Naive thymus-derived CD8-positive, alpha-beta T cell (primary cell): ENCODE results near the gene PBX3. TPM values are rescaled to one million over a fixed set of nuclear protein-coding genes. Genes with fewer than 3 reads are reported as not detected.
A peak's percentile ranks its signal among the peaks of the same experiment; 100 is the strongest.

Source experiments
- ATAC-seq, 2 donors: fragments of 150-1000 bp; cut with Tn5 transposase in 1 of 2; sonication (Bioruptor Pico), chemical (Tn5 transposase) in 1 of 2; 1 replicate in 1 of 2; 2 replicates in 1 of 2; pipeline ENCODE4 v1.10.0; 2021; ENCODE audit warnings: mild to moderate bottlenecking in 2 of 2, moderate library complexity in 2 of 2
- POLR2A ChIA-PET: fragments of 350-600 bp; sonication (Branson Sonifier 250); formaldehyde crosslinking; loops from one replicate; lab custom pipeline; 2021; ENCODE audit warnings: antibody characterized with exemption; lab: Charles Lee
- DNase-seq, 10 donors: peaks; one replicate each; pipeline versions ENCODE4 v3.0.0 to v3.0.0-alpha.2; 2020 to 2022
- H3K27ac Mint-ChIP-seq, 10 donors: one replicate each; pipeline ENCODE4 v1.8.0; 2020 to 2022; ENCODE audit warnings: mild to moderate bottlenecking in 10 of 10, mixed read lengths in 10 of 10, moderate library complexity in 4 of 10, inconsistent platforms in 1 of 10
- H3K27me3 Mint-ChIP-seq, 5 donors: one replicate each; pipeline ENCODE4 v1.8.0; 2021 to 2022; ENCODE audit warnings: mixed read lengths in 5 of 5
- H3K36me3 Mint-ChIP-seq, 3 donors: one replicate each; pipeline ENCODE4 v1.8.0; 2020 to 2022; ENCODE audit warnings: mixed read lengths in 3 of 3, mild to moderate bottlenecking in 2 of 3, inconsistent platforms in 1 of 3
- H3K4me1 Mint-ChIP-seq, 4 donors: one replicate each; pipeline ENCODE4 v1.8.0; 2021 to 2022; ENCODE audit warnings: mixed read lengths in 4 of 4
- H3K4me3 Mint-ChIP-seq, 10 donors: one replicate each; pipeline ENCODE4 v1.8.0; 2020 to 2022; ENCODE audit warnings: mild to moderate bottlenecking in 10 of 10, mixed read lengths in 10 of 10, moderate library complexity in 6 of 10, inconsistent platforms in 1 of 10
- H3K9me3 Mint-ChIP-seq, 9 donors: one replicate each; pipeline ENCODE4 v1.8.0; 2020 to 2022; ENCODE audit warnings: mixed read lengths in 9 of 9, mild to moderate bottlenecking in 3 of 9, inconsistent platforms in 1 of 9, moderate library complexity in 1 of 9
- polyA plus RNA-seq, 3 donors: library from polyadenylated mRNA; unstranded; fragments of 300-500 nt; fragmentation: Illumina TruSeq; gene quantifications; one replicate each; pipeline ENCODE4 v1.2.3, GENCODE V29; 2021
- total RNA-seq, 8 experiments: library from RNA in 2 of 8; stranded (reverse) in 2 of 8; gene quantifications; one replicate each; pipeline ENCODE4 v1.2.3 and lab custom pipeline; 2021 to 2026

The PBX3 gene
- total and polyA plus RNA-seq, 5 experiments from 2014 or later, result 2.9 to 27.5 (median 4.2) TPM

DNA sequence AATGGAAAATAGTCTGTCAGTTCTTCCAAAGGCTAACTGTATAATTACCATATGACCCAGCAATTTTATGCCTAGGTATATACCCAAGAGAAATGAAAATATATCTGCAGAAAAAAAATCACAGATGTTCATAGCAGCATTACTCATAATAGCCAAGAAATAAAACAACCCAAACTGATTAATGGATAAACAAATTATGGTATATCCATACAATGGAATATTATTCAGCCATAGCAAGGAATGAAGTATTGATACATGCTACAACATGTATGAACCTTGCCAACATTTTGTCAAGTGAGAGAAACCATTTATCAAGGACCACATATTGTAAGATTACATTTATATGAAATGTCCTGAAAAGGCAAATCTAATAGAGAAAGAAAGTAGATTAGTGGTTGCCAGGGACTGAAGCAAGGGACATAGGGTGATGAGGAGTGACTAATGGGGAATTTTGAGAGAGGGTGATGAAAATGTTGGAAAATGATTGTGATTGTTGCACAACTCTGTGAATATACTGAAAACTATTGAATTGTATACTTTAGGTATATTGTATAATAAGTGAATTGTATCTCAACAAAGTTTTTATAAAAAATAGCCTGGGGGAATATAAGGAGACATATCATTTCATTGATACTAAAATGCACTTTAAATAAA, 114.4 kb downstream of the PBX3 start:
- Mint-ChIP-seq H3K9me3 (peaks cover 0 to 12% (median 0%) of the 10 kb centered on the region in 9 donors), H3K4me3 (no peak overlapping the region), H3K27me3 (no peaks in the 10 kb centered on the region), H3K27ac (no peak overlapping the region), H3K36me3 (peaks cover 0 to 19% (median 6%) of the 10 kb centered on the region in 3 donors), H3K4me1 (peaks cover 0 to 6% (median 1%) of the 10 kb centered on the region in 4 donors)
- DNase-seq (no peak), ATAC-seq (no peak)
- POLR2A ChIA-PET, result no interaction called here

DNA sequence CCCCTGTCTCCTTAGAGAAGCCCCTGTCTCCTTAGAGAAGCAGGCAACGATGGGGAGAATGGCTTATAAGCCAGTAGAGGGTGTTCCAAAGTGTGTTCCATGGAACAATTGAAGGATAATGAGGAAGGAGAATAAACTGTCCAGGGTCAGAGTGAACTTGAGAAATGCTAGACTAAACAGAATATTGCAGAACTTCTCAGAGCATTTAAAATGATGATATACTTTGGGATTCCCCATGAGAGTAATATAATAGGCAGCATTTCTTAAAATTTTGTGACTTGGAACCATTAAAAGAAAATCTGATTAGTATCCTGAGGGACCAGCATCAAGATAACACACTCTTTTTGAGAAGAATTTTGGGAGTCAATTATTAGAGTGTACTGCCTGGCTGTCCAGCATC, 116.8 kb downstream of the PBX3 start:
- ATAC-seq, result no peak
- H3K9me3 Mint-ChIP-seq, result peaks cover 0 to 12% (median 0%) of the 10 kb centered on the region in 9 donors
- no peak overlapping the region for H3K27ac Mint-ChIP-seq
- POLR2A ChIA-PET, result no interaction called here
- no peak for DNase-seq
- peaks cover 0 to 19% (median 5%) of the 10 kb centered on the region in 3 donors for H3K36me3 Mint-ChIP-seq
- H3K27me3 Mint-ChIP-seq, result no peaks in the 10 kb centered on the region
- no peak overlapping the region for H3K4me3 Mint-ChIP-seq
- H3K4me1 Mint-ChIP-seq, result peaks cover 4 to 15% (median 6%) of the 10 kb centered on the region in 4 donors

DNA sequence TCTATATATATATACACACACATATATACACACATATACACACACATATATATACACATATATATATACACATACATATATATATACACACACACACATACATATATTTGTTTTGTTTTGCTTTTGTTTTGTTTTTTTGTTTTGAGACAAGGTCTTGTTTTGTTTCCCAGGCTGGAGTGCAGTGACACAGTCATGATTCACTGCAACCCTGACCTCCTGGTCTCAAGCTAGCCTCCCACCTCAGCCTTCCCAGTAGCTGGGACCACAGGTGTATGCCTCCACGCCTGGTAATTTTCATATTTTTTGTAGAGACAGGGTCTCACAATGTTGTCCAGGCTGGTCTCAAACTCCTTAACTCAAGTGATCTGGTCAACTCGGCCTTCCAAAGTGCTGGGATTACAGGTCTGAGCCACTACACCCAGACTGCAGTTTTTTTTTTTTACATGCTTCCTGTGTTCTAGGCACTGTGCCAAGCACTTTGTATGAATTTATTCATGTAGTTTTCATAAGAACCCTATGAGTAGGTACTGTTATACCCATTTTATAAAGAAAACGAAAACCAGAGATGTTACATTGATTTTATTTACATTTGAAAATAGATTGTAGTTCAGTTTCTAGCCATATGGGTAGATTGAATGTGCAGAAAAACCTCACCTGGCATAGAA, 120.7 kb downstream of the PBX3 start:
- H3K36me3 Mint-ChIP-seq, result peaks cover 0 to 6% (median 5%) of the 10 kb centered on the region in 3 donors
- H3K27me3 Mint-ChIP-seq, result no peaks in the 10 kb centered on the region
- no peaks in the 10 kb centered on the region for H3K9me3 Mint-ChIP-seq
- peaks cover 4 to 8% (median 6%) of the 10 kb centered on the region in 4 donors for H3K4me1 Mint-ChIP-seq
- peak in 1 of 10 donors; percentile 10 for DNase-seq
- no peak for ATAC-seq
- no peak overlapping the region for H3K4me3 Mint-ChIP-seq
- POLR2A ChIA-PET, result interaction anchor here (0.7 kb wide), 1 partner anchor 959 kb away, joined by 4 read pairs; no protein-coding TSS in a partner anchor
- no peak overlapping the region for H3K27ac Mint-ChIP-seq

DNA sequence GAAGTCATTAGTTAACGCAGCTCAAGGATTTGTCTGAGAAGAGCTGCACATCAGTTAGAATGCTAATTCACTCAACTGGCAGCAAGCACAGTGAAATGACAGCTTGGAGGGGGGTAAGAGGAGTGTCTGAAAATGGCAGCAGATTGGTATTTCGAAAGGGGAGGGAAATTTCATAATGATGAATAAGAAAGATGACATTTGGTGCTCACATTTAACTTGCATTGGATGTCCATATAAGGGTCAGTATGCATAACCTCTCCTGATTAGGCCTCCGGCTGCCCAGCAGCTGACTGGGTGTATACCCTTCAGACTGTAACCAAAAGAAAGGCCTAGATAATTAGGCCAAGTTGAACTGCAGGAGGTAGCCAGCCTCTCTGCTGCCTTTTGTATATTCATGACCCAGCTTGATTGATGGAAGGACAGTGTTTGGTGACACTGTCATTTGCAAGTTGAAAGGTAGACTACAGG, 131.0 kb downstream of the PBX3 start:
- POLR2A ChIA-PET, result no interaction called here

DNA sequence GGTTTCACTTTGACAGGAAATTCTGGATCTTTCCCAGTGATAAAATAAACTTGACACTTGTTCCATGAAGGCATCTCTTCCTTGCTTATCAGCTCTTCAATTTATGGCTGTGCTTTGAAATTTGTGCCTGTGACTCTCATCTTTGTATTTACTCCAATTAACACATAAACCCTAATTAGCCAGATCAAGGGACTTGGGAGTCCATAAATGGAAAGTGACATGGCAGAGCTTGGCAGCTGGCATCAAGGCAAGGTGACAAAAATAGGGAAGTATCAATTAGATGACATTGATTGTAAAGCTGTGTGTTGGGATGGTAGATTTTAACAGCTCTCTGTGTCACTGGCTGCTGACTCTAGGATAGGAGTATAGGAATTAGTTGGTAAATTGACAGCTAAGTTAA, 133.9 kb downstream of the PBX3 start:
- H3K36me3 Mint-ChIP-seq, result peaks cover 0 to 8% (median 5%) of the 10 kb centered on the region in 3 donors
- no peak for DNase-seq
- POLR2A ChIA-PET, result no interaction called here
- ATAC-seq, result no peak
- peaks cover 0 to 3% (median 0%) of the 10 kb centered on the region in 5 donors for H3K27me3 Mint-ChIP-seq
- H3K9me3 Mint-ChIP-seq, result no peaks in the 10 kb centered on the region
- H3K4me1 Mint-ChIP-seq, result peaks cover 0 to 6% (median 2%) of the 10 kb centered on the region in 4 donors
- no peak overlapping the region for H3K4me3 Mint-ChIP-seq
- no peak overlapping the region for H3K27ac Mint-ChIP-seq

More for the DNA sequence above, 131.0 kb downstream of the PBX3 start:
- Mint-ChIP-seq H3K9me3 (no peaks in the 10 kb centered on the region), H3K27ac (no peak overlapping the region), H3K4me1 (peaks cover 0 to 3% (median 0%) of the 10 kb centered on the region in 4 donors), H3K27me3 (peaks cover 0 to 3% (median 0%) of the 10 kb centered on the region in 5 donors), H3K4me3 (no peak overlapping the region), H3K36me3 (peaks cover 0 to 8% (median 5%) of the 10 kb centered on the region in 3 donors)
- DNase-seq, result no peak
- ATAC-seq, result no peak

DNA sequence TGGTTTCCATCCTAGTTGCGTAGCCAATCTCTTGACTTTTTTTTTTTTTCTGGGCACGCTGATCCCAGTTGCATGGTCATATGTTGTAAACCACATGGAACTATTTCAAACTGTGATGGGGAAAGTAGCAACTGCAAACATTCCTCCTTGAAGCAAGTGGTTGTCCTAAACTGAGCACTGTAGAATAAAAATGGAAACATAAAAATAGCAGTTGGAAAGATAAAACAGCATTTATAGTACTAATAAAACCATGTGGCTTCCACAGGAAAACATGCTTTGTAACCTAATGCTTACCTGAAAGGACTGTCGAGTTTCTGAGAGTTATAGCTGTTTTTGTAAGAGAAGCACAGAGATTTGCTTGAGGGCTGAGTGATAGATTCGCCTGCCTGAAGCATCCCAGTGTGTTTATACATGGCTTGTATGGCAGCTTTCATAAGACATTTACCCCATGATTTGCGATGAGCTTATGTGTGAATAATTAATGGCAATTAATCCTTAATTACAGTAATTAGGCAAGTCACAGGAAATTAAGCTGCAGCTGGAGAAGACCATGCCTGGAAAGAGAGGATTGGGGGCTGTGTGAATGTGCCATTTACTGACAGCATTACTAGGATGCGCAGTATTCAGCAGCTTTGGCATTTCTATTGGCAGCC, 136.5 kb downstream of the PBX3 start:
- no peak overlapping the region for H3K4me3 Mint-ChIP-seq
- peaks cover 3 to 12% (median 5%) of the 10 kb centered on the region in 5 donors for H3K27me3 Mint-ChIP-seq
- no peaks in the 10 kb centered on the region for H3K9me3 Mint-ChIP-seq
- no peak for DNase-seq
- no peak overlapping the region for H3K27ac Mint-ChIP-seq
- H3K36me3 Mint-ChIP-seq, result peaks cover 0 to under 1% (median 0%) of the 10 kb centered on the region in 3 donors
- ATAC-seq, result no peak
- peaks cover 0 to 6% (median under 1%) of the 10 kb centered on the region in 4 donors for H3K4me1 Mint-ChIP-seq
- POLR2A ChIA-PET, result no interaction called here

DNA sequence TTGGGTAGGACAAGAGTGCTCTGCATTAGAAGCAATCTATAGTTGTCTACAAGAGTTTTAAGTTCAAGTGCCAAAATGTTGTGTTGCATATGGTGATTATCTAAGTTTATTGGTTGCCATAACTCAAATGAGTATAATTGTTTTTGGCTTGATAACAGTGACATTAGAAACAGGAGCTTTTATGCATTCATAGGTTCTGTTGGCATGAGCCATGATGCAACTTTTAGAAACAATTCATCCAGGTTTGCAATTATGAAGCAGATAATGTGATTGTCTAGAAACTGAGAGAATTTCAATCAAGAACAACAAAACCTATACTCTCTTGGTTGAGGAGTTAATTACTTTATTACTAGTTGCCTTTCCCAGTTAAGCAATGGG, 137.0 kb downstream of the PBX3 start:
- Mint-ChIP-seq H3K4me1 (peaks cover 1 to 8% (median 3%) of the 10 kb centered on the region in 4 donors), H3K36me3 (no peaks in the 10 kb centered on the region), H3K4me3 (no peak overlapping the region), H3K9me3 (no peaks in the 10 kb centered on the region), H3K27ac (no peak overlapping the region), H3K27me3 (peaks cover 4 to 12% (median 9%) of the 10 kb centered on the region in 5 donors)
- ATAC-seq, result no peak
- DNase-seq, result no peak
- POLR2A ChIA-PET, result no interaction called here

DNA sequence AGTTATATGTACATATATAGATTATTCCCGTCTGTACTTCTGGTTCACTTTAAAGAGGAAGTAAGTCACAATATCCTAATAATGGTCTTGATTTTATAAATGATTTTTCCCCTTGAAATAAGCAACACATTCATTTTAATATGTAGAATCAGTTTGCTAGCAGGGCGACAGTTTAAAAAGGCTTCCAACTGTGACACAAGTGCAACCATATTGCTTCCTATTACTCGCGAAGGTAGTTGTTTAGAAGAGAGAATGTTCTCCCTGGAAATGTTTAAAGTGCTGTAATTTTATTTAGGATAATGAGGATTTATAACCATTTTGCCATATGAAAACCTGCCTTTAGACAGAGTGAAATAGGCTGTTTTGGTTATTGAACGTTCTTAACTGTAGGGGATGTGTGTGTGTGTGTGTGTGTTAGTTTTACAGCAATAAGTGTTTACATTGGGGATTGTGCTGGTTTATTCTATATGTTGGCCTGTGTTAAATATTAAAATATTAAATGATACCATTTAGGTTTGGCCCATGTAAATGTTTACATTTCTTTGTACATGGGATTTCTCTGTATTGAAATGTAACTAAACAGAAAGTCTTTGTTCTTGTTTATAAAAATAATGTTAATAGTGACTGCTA, 138.3 kb downstream of the PBX3 start:
- DNase-seq (no peak), ATAC-seq (no peak)
- Mint-ChIP-seq H3K27me3 (peaks cover 6 to 15% (median 12%) of the 10 kb centered on the region in 5 donors), H3K9me3 (no peaks in the 10 kb centered on the region), H3K4me3 (no peak overlapping the region), H3K4me1 (peaks cover 4 to 13% (median 10%) of the 10 kb centered on the region in 4 donors), H3K27ac (no peak overlapping the region), H3K36me3 (no peaks in the 10 kb centered on the region)
- POLR2A ChIA-PET, result no interaction called here

DNA sequence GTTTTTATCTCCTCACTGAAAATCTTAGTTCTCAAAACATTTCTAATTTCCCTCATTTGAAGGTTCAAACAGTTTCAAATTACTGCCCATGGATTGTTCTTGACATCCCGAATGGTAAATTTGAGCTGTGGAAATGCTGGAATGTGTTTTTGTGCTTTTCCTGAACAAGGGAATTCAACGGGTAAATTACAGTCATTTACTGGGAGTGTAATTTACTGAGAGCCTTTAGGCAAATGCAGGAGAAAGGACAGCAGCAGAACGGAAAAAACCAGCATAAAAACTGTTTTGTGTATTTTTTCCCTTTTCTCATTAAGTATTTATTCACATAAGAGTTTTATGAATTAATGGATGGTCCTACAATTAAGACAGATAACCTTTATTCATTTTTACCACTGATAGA, 139.2 kb downstream of the PBX3 start:
- Mint-ChIP-seq H3K27ac (no peak overlapping the region), H3K4me3 (no peak overlapping the region), H3K36me3 (no peaks in the 10 kb centered on the region), H3K27me3 (peaks cover 5 to 15% (median 12%) of the 10 kb centered on the region in 5 donors), H3K4me1 (peaks cover 4 to 13% (median 10%) of the 10 kb centered on the region in 4 donors), H3K9me3 (no peaks in the 10 kb centered on the region)
- no peak for ATAC-seq
- POLR2A ChIA-PET, result no interaction called here
- no peak for DNase-seq

DNA sequence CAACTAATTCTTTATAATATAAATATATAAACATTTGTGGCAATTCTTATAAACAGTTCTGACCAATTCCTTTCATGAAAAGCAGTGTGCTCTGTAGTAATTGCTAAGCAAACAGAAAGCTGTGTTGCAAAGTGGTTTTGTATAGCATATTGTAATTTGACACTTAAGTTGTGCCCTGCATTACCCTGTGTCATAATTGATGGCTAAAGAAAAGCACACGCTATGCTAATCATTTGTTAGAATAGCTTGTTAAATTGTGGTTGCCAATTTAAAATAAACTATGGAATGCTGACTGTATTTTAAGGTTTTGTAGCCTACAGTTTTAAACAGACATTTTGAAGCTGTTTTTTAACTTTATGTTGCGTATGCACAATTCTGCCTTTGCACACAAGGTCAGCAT, 140.0 kb downstream of the PBX3 start:
- ATAC-seq (no peak), DNase-seq (no peak)
- POLR2A ChIA-PET, result no interaction called here
- Mint-ChIP-seq H3K27me3 (peaks cover 5 to 15% (median 12%) of the 10 kb centered on the region in 5 donors), H3K36me3 (no peaks in the 10 kb centered on the region), H3K4me1 (peaks cover 4 to 13% (median 10%) of the 10 kb centered on the region in 4 donors), H3K4me3 (no peak overlapping the region), H3K9me3 (no peaks in the 10 kb centered on the region), H3K27ac (no peak overlapping the region)

DNA sequence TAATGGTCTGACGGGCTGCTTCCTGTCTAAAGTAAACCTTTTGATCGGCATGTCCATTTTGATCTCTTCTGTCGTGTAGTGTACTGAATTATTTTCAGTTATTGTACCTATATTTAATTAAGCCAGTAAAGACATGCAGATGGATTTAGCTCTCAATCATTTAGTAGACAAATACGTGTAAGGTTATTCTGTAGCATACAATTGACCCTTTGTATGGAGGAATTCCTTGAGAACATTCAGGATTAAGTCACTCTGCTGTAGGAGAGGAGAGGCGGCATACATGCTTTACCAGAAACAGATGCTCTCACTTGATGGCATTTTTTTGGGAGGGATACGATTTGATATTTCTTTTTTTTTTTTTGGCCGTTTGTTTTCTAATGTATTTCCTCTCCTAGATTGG, 141.0 kb downstream of the PBX3 start:
- Mint-ChIP-seq H3K9me3 (no peaks in the 10 kb centered on the region), H3K27me3 (peaks cover 5 to 15% (median 12%) of the 10 kb centered on the region in 5 donors), H3K4me3 (no peak overlapping the region), H3K27ac (no peak overlapping the region), H3K4me1 (peaks cover 4 to 13% (median 10%) of the 10 kb centered on the region in 4 donors), H3K36me3 (no peaks in the 10 kb centered on the region)
- no peak for ATAC-seq
- no peak for DNase-seq
- POLR2A ChIA-PET, result no interaction called here

DNA sequence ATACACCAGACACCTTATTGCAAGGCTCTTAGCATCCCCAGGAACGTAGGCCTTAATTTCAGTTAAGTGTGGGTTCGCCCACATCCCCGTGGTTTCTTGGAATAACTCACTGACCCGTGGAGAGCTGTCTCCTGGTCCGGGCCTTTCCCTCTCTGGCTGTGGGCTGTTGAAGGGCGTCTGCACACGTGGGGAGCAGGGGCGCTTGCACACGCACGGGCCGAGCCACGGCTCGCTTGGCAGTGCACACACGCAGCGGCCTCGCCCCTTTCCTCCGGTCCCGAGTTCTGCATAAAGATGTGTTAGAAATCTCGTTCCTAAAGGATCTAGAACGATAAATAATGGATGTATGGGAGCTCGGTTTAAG, 141.9 kb downstream of the PBX3 start:
- Mint-ChIP-seq H3K9me3 (no peaks in the 10 kb centered on the region), H3K27me3 (peaks cover 5 to 15% (median 12%) of the 10 kb centered on the region in 5 donors), H3K27ac (peak overlapping the region in 4 of 10 donors; percentile 11 to 51 (median 23)), H3K36me3 (no peaks in the 10 kb centered on the region), H3K4me1 (peaks cover 4 to 13% (median 7%) of the 10 kb centered on the region in 4 donors), H3K4me3 (peak overlapping the region; percentile 71 to 93 (median 84))
- POLR2A ChIA-PET, result no interaction called here
- ATAC-seq (peak; percentile 45 to 58), DNase-seq (peak in 2 of 10 donors; percentile 5 to 6)
